Upper lobe of left lung (tissue), 4 donors: Measurements from ENCODE around the gene CYP2E1.

ENCODE experiments used
- CTCF ChIP-seq, 6 experiments: fragments of 450-650 bp in 4 of 6; fragments of 200-600 bp in 2 of 6; sonication (generic) in 2 of 6; IDR thresholded peaks; one replicate each; pipeline ENCODE4 v1.5.1; 2016 to 2019; ENCODE audit warnings: antibody characterized with exemption in 6 of 6
- POLR2AphosphoS5 ChIP-seq, 2 donors: sonication (generic); formaldehyde crosslinking; IDR thresholded peaks; one replicate each; pipeline ENCODE4 v1.5.1; 2017; ENCODE audit warnings: antibody characterized with exemption in 2 of 2

GRCh38 chr10:133488354-133488753 lies 38.8 kb upstream of the CYP2E1 start:
- TF ChIP-seq CTCF (IDR thresholded peaks at IDR 0.05) (no peak), POLR2AphosphoS5 (IDR thresholded peaks at IDR 0.05) (no peak)
